IMR-90 (cell line): ENCODE data around the gene ABTB1. TPM values are rescaled to one million over a fixed set of nuclear protein-coding genes. Genes with fewer than 3 reads are reported as not detected.

Experiments used
- ATAC-seq: fragments of 200-7000 bp; cut with Tn5 transposase; 2 replicates; pipeline ENCODE4 v1.9.1; 2020; ENCODE audit warnings: low read depth, mild to moderate bottlenecking, moderate library complexity
- BruUV-seq: library from RNA; stranded (reverse); fragments of 400-500 nt; replicated peaks from 2 replicates; lab custom pipeline; 2021; lab: Mats Ljungman, UMichigan
- CTCF ChIA-PET: fragments of 300-600 bp; formaldehyde crosslinking; extraction: SDS; loops from one replicate; lab custom pipeline; 2021; ENCODE audit warnings: antibody characterized with exemption; lab: Yijun Ruan, JAX
- POLR2A ChIA-PET: fragments of 300-600 bp; sonication (Branson Sonifier 250); formaldehyde crosslinking; loops from one replicate; lab custom pipeline; 2022; ENCODE audit warnings: antibody characterized with exemption; ENCODE audit not compliant: unreplicated experiment; lab: Charles Lee
- DNase-seq: peaks from one replicate; pipeline ENCODE4 v3.0.0; 2013
- H2AFZ ChIP-seq: replicated peaks from 2 replicates; pipeline ENCODE3; 2013; ENCODE audit warnings: low read length, mild to moderate bottlenecking; ENCODE audit not compliant: poor library complexity
- H2AK5ac ChIP-seq: 2 replicates; pipeline ENCODE4 v1.6.1; 2013; ENCODE audit warnings: low read depth, low read length, inconsistent platforms
- H2AK9ac ChIP-seq: replicated peaks from 2 replicates; pipeline ENCODE3; 2013; ENCODE audit warnings: mild to moderate bottlenecking, low read depth, low read length, moderate library complexity; ENCODE audit not compliant: poor library complexity
- H2BK120ac ChIP-seq: 2 replicates; pipeline ENCODE4 v1.6.1; 2013; ENCODE audit warnings: low read depth, low read length, inconsistent platforms
- H2BK15ac ChIP-seq: 3 replicates; pipeline ENCODE4 v1.6.1; 2013; ENCODE audit warnings: low read depth, low read length, inconsistent platforms
- H2BK20ac ChIP-seq: 2 replicates; pipeline ENCODE4 v1.6.1; 2013; ENCODE audit warnings: low read depth, mild to moderate bottlenecking, inconsistent platforms, low read length, moderate library complexity
- H2BK5ac ChIP-seq: 2 replicates; pipeline ENCODE4 v1.6.1; 2013; ENCODE audit warnings: mild to moderate bottlenecking, low read depth, low read length, inconsistent platforms; ENCODE audit not compliant: poor library complexity, severe bottlenecking
- H3K14ac ChIP-seq: replicated peaks from 2 replicates; pipeline ENCODE4 v1.6.1; 2013; ENCODE audit warnings: low read depth, low read length, inconsistent platforms
- H3K18ac ChIP-seq: 2 replicates; pipeline ENCODE4 v1.6.1; 2013; ENCODE audit warnings: low read depth, low read length, control low read depth
- H3K23ac ChIP-seq: 2 replicates; pipeline ENCODE4 v1.6.1; 2013; ENCODE audit warnings: low read depth, low read length, inconsistent platforms
- H3K27ac ChIP-seq: 2 replicates; pipeline ENCODE4 v1.5.1; 2013; ENCODE audit warnings: mild to moderate bottlenecking, control low read depth, low read length; ENCODE audit not compliant: insufficient read depth
- H3K27me3 ChIP-seq: 2 replicates; pipeline ENCODE4 v1.6.1; 2013; ENCODE audit warnings: low read length; ENCODE audit not compliant: control insufficient read depth, insufficient read depth
- H3K36me3 ChIP-seq: 2 replicates; pipeline ENCODE4 v1.6.1; 2013; ENCODE audit warnings: low read length, mixed read lengths; ENCODE audit not compliant: control insufficient read depth, insufficient read depth
- H3K4ac ChIP-seq: 2 replicates; pipeline ENCODE4 v1.6.1; 2013; ENCODE audit warnings: low read depth, low read length, inconsistent platforms
- H3K4me1 ChIP-seq: 2 replicates; pipeline ENCODE4 v1.6.1; 2013; ENCODE audit warnings: low read length, mixed read lengths; ENCODE audit not compliant: control insufficient read depth, insufficient read depth
- H3K4me2 ChIP-seq: 2 replicates; pipeline ENCODE4 v1.6.1; 2013; ENCODE audit warnings: low read depth, mild to moderate bottlenecking, control low read depth, low read length, moderate library complexity
- H3K4me3 ChIP-seq: 2 replicates; pipeline ENCODE4 v1.5.1; 2013; ENCODE audit warnings: low read depth, mild to moderate bottlenecking, control low read depth, low read length, moderate library complexity; ENCODE audit not compliant: insufficient read depth
- H3K56ac ChIP-seq: 2 replicates; pipeline ENCODE4 v1.6.1; 2013; ENCODE audit warnings: low read length, inconsistent platforms; ENCODE audit not compliant: insufficient read depth; ENCODE audit errors: extremely low read depth
- H3K79me1 ChIP-seq, 2 experiments: 2 replicates each; pipeline ENCODE4 v1.6.1; 2013; ENCODE audit warnings: low read length in 2 of 2, inconsistent platforms in 1 of 2, low read depth in 1 of 2
- H3K9ac ChIP-seq: 2 replicates; pipeline ENCODE4 v1.6.1; 2013; ENCODE audit warnings: low read depth, low read length, control low read depth
- H3K9me1 ChIP-seq: 2 replicates; pipeline ENCODE4 v1.6.1; 2013; ENCODE audit warnings: low read length, inconsistent platforms; ENCODE audit not compliant: insufficient read depth
- H3K9me3 ChIP-seq: 2 replicates; pipeline ENCODE4 v1.6.1; 2013; ENCODE audit warnings: low read length; ENCODE audit not compliant: control insufficient read depth, insufficient read depth
- H4K20me1 ChIP-seq: 2 replicates; pipeline ENCODE4 v1.6.1; 2013; ENCODE audit warnings: low read length, inconsistent platforms; ENCODE audit not compliant: insufficient read depth
- H4K5ac ChIP-seq: 2 replicates; pipeline ENCODE4 v1.6.1; 2013; ENCODE audit warnings: mild to moderate bottlenecking, low read depth, low read length, control low read depth
- H4K8ac ChIP-seq, 2 experiments: 2 replicates each; pipeline ENCODE4 v1.6.1; 2013; ENCODE audit warnings: low read depth in 2 of 2, low read length in 2 of 2, control low read depth in 1 of 2, inconsistent platforms in 1 of 2
- H4K91ac ChIP-seq: 2 replicates; pipeline ENCODE4 v1.6.1; 2013; ENCODE audit warnings: low read depth, low read length, inconsistent platforms; ENCODE audit not compliant: insufficient read depth
- BHLHE40 ChIP-seq: fragments of 150-350 bp; IDR thresholded peaks from 2 replicates; pipeline ENCODE4 v1.6.1; 2016; ENCODE audit warnings: mild to moderate bottlenecking, low read depth, low read length
- CEBPB ChIP-seq: IDR thresholded peaks from 2 replicates; pipeline ENCODE4 v1.6.1; 2012; ENCODE audit warnings: low read depth, low read length, improper control_type of control experiment
- CHD1 ChIP-seq: IDR thresholded peaks from 2 replicates; pipeline ENCODE4 v1.6.1; 2012; ENCODE audit warnings: low read depth, low read length, improper control_type of control experiment
- FOS ChIP-seq: fragments of 150-350 bp; IDR thresholded peaks from 2 replicates; pipeline ENCODE4 v1.6.1; 2016; ENCODE audit warnings: low read depth, low read length
- MAFK ChIP-seq: IDR thresholded peaks from 2 replicates; pipeline ENCODE4 v1.6.1; 2012; ENCODE audit warnings: low read depth, low read length, improper control_type of control experiment
- MXI1 ChIP-seq: IDR thresholded peaks from 2 replicates; pipeline ENCODE4 v1.6.1; 2012; ENCODE audit warnings: low read depth, mild to moderate bottlenecking, low read length, moderate library complexity, borderline replicate concordance
- NFE2L2 ChIP-seq: fragments of 150-350 bp; IDR thresholded peaks from 2 replicates; pipeline ENCODE4 v1.6.1; 2016; ENCODE audit warnings: low read depth, mild to moderate bottlenecking, low read length
- POLR2A ChIP-seq: IDR thresholded peaks from 2 replicates; pipeline ENCODE4 v1.6.1; 2012; ENCODE audit warnings: mild to moderate bottlenecking, low read depth, low read length
- RAD21 ChIP-seq: IDR thresholded peaks from 2 replicates; pipeline ENCODE4 v1.6.1; 2012; ENCODE audit warnings: low read length, improper control_type of control experiment
- RCOR1 ChIP-seq: IDR thresholded peaks from 2 replicates; pipeline ENCODE4 v1.6.1; 2012; ENCODE audit warnings: mild to moderate bottlenecking, low read length, improper control_type of control experiment; ENCODE audit not compliant: insufficient replicate concordance
- RFX5 ChIP-seq: IDR thresholded peaks from 2 replicates; pipeline ENCODE4 v1.8.0; 2012; ENCODE audit warnings: low read depth, mild to moderate bottlenecking, low read length, moderate library complexity
- SMC3 ChIP-seq: fragments of 150-350 bp; IDR thresholded peaks from 2 replicates; pipeline ENCODE4 v1.6.1; 2016; ENCODE audit warnings: low read depth, mild to moderate bottlenecking, antibody characterized with exemption, low read length, moderate library complexity
- WGBS, 2 experiments: methylation state at CpG; one replicate each; pipeline versions ENCODE4 v1.1.5 to v1.1.7; 2013; ENCODE audit warnings: missing lambda C conversion rate in 2 of 2; ENCODE audit not compliant: insufficient read length in 1 of 2; ENCODE audit errors: extremely low coverage in 2 of 2; 5-methylcytosine and 5-hydroxymethylcytosine counted together
- dilution Hi-C: fragments of 300-500 bp; cut with HindIII; formaldehyde crosslinking; loops from one replicate; pipeline ENCODE4 v1.14.3; 2018; ENCODE audit warnings: low sequenced_read_pairs; ENCODE audit not compliant: unreplicated experiment
- in situ Hi-C: fragments of 300-500 bp; cut with MboI; formaldehyde crosslinking; loops from 3 replicates; pipeline ENCODE4 v1.14.3; 2019; ENCODE audit warnings: low sequenced_read_pairs, inconsistent platforms, mixed read lengths
- intact Hi-C: fragments of 100-400 bp; cut with micrococcal nuclease; formaldehyde crosslinking; loops from 2 replicates; pipeline ENCODE4 v1.10.0; 2022
- polyA plus RNA-seq, 3 experiments: library from polyadenylated mRNA; depleted of rRNA; stranded (reverse); fragments of >200 nt; gene quantifications; 2 replicates each; pipeline ENCODE4 v1.2.3, GENCODE V29; 2012; ENCODE audit warnings: low replicate concordance in 1 of 3
- total RNA-seq: library from RNA; depleted of rRNA; stranded (reverse); fragments of >200 nt; gene quantifications from 2 replicates; pipeline ENCODE4 v1.2.3, GENCODE V29; 2012
- TF ChIP-seq, protein P1 (sequence below): fragments of 150-350 bp; IDR thresholded peaks from 2 replicates; pipeline ENCODE4 v1.6.1; 2017; ENCODE audit warnings: mild to moderate bottlenecking, antibody characterized with exemption, low read length, low read depth
- TF ChIP-seq, protein P2 (sequence below): conservative IDR thresholded peaks from 2 replicates; pipeline ENCODE4 v1.5.1; 2012; ENCODE audit warnings: mild to moderate bottlenecking, low read depth, low read length, improper control_type of control experiment

The ABTB1 gene
- total and polyA plus RNA-seq, 2 of the 4 experiments (the other 2 are of a cell fraction), result 3.2 to 23.0 TPM

DNA sequence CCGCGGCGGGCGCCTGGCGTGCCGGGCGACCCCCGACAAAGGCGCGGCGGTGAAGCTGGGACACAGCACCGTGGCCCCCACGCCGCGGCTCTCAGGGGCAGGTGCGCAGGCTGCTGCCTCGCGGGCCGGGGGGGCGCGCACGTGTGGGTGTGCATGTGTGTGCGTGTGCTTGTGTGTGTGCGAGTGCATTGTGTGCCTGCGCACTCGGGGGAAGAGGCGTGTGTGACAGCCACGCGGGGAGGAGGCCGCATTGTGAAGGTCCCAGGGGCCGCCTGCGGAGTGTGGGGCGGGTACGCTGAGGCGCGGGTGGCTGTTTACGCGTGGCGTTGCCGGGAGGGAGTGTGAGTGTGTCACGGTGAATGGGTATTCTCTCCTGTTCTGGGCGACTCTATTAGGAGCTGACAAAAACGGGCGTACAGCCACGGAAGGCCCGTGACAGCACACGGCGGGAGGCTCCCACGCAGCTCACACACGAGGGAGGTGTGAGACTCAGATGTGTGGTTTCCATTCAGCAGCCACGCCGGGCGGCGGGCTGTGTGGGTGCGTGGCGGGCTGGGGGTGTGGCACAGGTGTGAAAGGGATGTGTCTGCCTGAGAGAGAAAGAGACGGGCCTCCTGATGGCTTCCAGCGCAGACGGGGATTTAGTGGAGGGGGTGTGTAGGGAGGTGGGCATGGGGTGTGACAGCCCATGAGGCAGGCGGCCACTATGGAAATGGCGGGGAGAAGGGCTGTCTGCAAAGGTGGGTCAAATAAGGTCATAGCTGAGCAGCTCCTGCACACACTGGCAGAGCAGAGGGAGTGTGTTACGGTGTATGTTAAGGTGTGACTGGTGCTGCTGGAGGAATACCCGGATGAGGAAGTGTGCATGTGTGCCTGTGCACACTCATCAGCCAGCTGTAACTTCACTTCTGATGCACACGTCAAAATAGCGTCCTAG, 43.0 kb upstream of the ABTB1 start:
- Histone ChIP-seq H3K9ac (no peak overlapping the region), H4K91ac (no peak overlapping the region), H3K36me3 (no peaks in the 10 kb centered on the region), H2BK5ac (no peak overlapping the region), H3K23ac (no peak overlapping the region), H3K4me2 (peak overlapping the region; percentile 89), H2BK20ac (no peak overlapping the region), H2BK120ac (no peak overlapping the region), H3K4me1 (peaks cover 3% of the 10 kb centered on the region; the same call in 1 of the 2 replicates), H3K27me3 (peaks cover 42% of the 10 kb centered on the region), H4K20me1 (peaks cover 10% of the 10 kb centered on the region; the same call in 1 of the 2 replicates), H3K4me3 (peak overlapping the region; percentile 35), H3K14ac (no peak overlapping the region), H3K9me3 (0 out of 2 replicates have a peak, but pooled peaks cover 2% of the 10 kb centered on the region), H3K79me1 (no peaks in the 10 kb centered on the region), H2AK9ac (no peak overlapping the region), H3K27ac (no peak overlapping the region), H3K18ac (no peak overlapping the region), H3K9me1 (peaks cover 9% of the 10 kb centered on the region), H3K4ac (no peak overlapping the region), H2AK5ac (no peak overlapping the region), H2BK15ac (no peak overlapping the region), H2AFZ (peak overlapping the region; percentile 85), H3K56ac (no peak overlapping the region), H4K8ac (no peak overlapping the region), H4K5ac (no peak overlapping the region)
- WGBS, 2 experiments, result 18% methylated on average over 47 of the region's 65 CpGs; no CpG with 5 or more reads in 1 of the 2 experiments
- no peak; the same call in 1 of the 2 replicates for ATAC-seq
- POLR2A ChIA-PET, result no interaction called here
- intact Hi-C loops, result no loop called here
- dilution Hi-C loops, result no loop called here
- CTCF ChIA-PET, result no interaction called here
- in situ Hi-C loops, result no loop called here
- no peak for DNase-seq
- no TSS peak for BruUV-seq
- TF ChIP-seq NFE2L2, result no peak
- no peak for TF ChIP-seq MAFK
- TF ChIP-seq RAD21, result no peak
- TF ChIP-seq POLR2A, result no peak
- TF ChIP-seq, protein P1, sequence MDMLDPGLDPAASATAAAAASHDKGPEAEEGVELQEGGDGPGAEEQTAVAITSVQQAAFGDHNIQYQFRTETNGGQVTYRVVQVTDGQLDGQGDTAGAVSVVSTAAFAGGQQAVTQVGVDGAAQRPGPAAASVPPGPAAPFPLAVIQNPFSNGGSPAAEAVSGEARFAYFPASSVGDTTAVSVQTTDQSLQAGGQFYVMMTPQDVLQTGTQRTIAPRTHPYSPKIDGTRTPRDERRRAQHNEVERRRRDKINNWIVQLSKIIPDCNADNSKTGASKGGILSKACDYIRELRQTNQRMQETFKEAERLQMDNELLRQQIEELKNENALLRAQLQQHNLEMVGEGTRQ, result no peak
- no peak for TF ChIP-seq MXI1
- no peak for TF ChIP-seq BHLHE40
- no peak for TF ChIP-seq RFX5
- TF ChIP-seq, protein P2, sequence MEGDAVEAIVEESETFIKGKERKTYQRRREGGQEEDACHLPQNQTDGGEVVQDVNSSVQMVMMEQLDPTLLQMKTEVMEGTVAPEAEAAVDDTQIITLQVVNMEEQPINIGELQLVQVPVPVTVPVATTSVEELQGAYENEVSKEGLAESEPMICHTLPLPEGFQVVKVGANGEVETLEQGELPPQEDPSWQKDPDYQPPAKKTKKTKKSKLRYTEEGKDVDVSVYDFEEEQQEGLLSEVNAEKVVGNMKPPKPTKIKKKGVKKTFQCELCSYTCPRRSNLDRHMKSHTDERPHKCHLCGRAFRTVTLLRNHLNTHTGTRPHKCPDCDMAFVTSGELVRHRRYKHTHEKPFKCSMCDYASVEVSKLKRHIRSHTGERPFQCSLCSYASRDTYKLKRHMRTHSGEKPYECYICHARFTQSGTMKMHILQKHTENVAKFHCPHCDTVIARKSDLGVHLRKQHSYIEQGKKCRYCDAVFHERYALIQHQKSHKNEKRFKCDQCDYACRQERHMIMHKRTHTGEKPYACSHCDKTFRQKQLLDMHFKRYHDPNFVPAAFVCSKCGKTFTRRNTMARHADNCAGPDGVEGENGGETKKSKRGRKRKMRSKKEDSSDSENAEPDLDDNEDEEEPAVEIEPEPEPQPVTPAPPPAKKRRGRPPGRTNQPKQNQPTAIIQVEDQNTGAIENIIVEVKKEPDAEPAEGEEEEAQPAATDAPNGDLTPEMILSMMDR, result no peak
- no peak for TF ChIP-seq FOS
- no peak for TF ChIP-seq CEBPB
- no peak for TF ChIP-seq RCOR1
- TF ChIP-seq CHD1, result no peak
- no peak for TF ChIP-seq SMC3
